Measurements from ENCODE around the gene DUSP9.

DUSP9 gene

GRCh38 chrX:153635788-153636668, 11.0 kb upstream of the DUSP9 start:
- no peak for TF ChIP-seq CTCF (IDR thresholded peaks at IDR 0.05; ENCODE audit: control insufficient read depth, extremely low read depth, insufficient read depth)
- no peak for DNase-seq (ENCODE audit: low read depth)
- no peak overlapping the region for H3K4me3 ChIP-seq (ENCODE audit: low read depth, low read length)

GRCh38 chrX:153636716-153637115, 10.3 kb upstream of the DUSP9 start:
- TF ChIP-seq CTCF (IDR thresholded peaks at IDR 0.05; ENCODE audit: control insufficient read depth, extremely low read depth, insufficient read depth) = no peak
- DNase-seq (ENCODE audit: low read depth) = no peak
- no peak overlapping the region for H3K4me3 ChIP-seq (ENCODE audit: low read depth, low read length)

GRCh38 chrX:153637121-153638040, 9.6 kb upstream of the DUSP9 start:
- TF ChIP-seq CTCF (IDR thresholded peaks at IDR 0.05; ENCODE audit: control insufficient read depth, extremely low read depth, insufficient read depth) = no peak
- H3K4me3 ChIP-seq (ENCODE audit: low read depth, low read length) = no peak overlapping the region
- DNase-seq (ENCODE audit: low read depth) = no peak

- no peak for DNase-seq (ENCODE audit: low read depth)
- H3K4me3 ChIP-seq (ENCODE audit: low read depth, low read length) = no peak overlapping the region
- no peak for TF ChIP-seq CTCF (IDR thresholded peaks at IDR 0.05; ENCODE audit: control insufficient read depth, extremely low read depth, insufficient read depth)
Measured at GRCh38 chrX:153638041-153638371, 9.0 kb upstream of the DUSP9 start.

- no peak for TF ChIP-seq CTCF (IDR thresholded peaks at IDR 0.05; ENCODE audit: control insufficient read depth, extremely low read depth, insufficient read depth)
- no peak for DNase-seq (ENCODE audit: low read depth)
- no peak overlapping the region for H3K4me3 ChIP-seq (ENCODE audit: low read depth, low read length)
Measured at GRCh38 chrX:153638436-153639176, 8.4 kb upstream of the DUSP9 start.

- no peak for TF ChIP-seq CTCF (IDR thresholded peaks at IDR 0.05; ENCODE audit: control insufficient read depth, extremely low read depth, insufficient read depth)
- DNase-seq (ENCODE audit: low read depth) = no peak
- no peak overlapping the region for H3K4me3 ChIP-seq (ENCODE audit: low read depth, low read length)
Measured at GRCh38 chrX:153639177-153640044, 7.6 kb upstream of the DUSP9 start.

Data from LNCaP clone FGC (cell line).